H1 (cell line): ENCODE data around the gene ZFYVE16. TPM values are rescaled to one million over a fixed set of nuclear protein-coding genes. Genes with fewer than 3 reads are reported as not detected.

Experiments used
- CTCF ChIA-PET: fragments of 300-600 bp; sonication (Branson Sonifier 250); formaldehyde crosslinking; loops from one replicate; lab custom pipeline; 2021; ENCODE audit not compliant: partially characterized antibody; lab: Charles Lee
- POLR2A ChIA-PET: fragments of 300-600 bp; sonication (Branson Sonifier 250); formaldehyde crosslinking; loops from one replicate; lab custom pipeline; 2021; ENCODE audit warnings: inconsistent platforms; ENCODE audit not compliant: partially characterized antibody; lab: Charles Lee
- DNase-seq, 2 experiments: peaks; one replicate each; pipeline versions ENCODE4 v3.0.0 to v3.0.0-alpha.2; 2010 to 2022; ENCODE audit warnings: low spot score in 2 of 2, low read depth in 1 of 2, mixed read lengths in 1 of 2
- FAIRE-seq: peaks from 2 replicates; lab custom pipeline; 2011; peaks lifted over from hg19 to GRCh38; lab: Jason Lieb, UNC
- H2AFZ ChIP-seq: 2 replicates; pipeline ENCODE4 v1.8.1; 2012; ENCODE audit warnings: low read length, inconsistent platforms
- H2AK5ac ChIP-seq: 2 replicates; pipeline ENCODE4 v1.6.1; 2013; ENCODE audit warnings: low read depth, low read length
- H2BK120ac ChIP-seq: replicated peaks from 2 replicates; pipeline ENCODE3; 2013; ENCODE audit warnings: low read depth, low read length, inconsistent platforms
- H2BK12ac ChIP-seq: 2 replicates; pipeline ENCODE4 v1.6.1; 2013; ENCODE audit warnings: low read depth, low read length
- H2BK15ac ChIP-seq: 2 replicates; pipeline ENCODE4 v1.6.1; 2013; ENCODE audit warnings: low read length
- H2BK20ac ChIP-seq: 2 replicates; pipeline ENCODE4 v1.6.1; 2013; ENCODE audit warnings: low read length
- H2BK5ac ChIP-seq: 2 replicates; pipeline ENCODE4 v1.6.1; 2013; ENCODE audit warnings: low read depth, low read length
- H3K14ac ChIP-seq: 2 replicates; pipeline ENCODE4 v1.6.1; 2013; ENCODE audit warnings: inconsistent platforms; ENCODE audit not compliant: insufficient read length
- H3K18ac ChIP-seq: 2 replicates; pipeline ENCODE4 v1.6.1; 2013; ENCODE audit warnings: low read length; ENCODE audit errors: extremely low read depth
- H3K23ac ChIP-seq: 2 replicates; pipeline ENCODE4 v1.6.1; 2013; ENCODE audit warnings: inconsistent platforms; ENCODE audit not compliant: insufficient read length
- H3K23me2 ChIP-seq: 2 replicates; pipeline ENCODE4 v1.6.1; 2013; ENCODE audit warnings: low read depth, low read length
- H3K27ac ChIP-seq: 2 replicates; pipeline ENCODE4 v1.6.1; 2011; ENCODE audit warnings: low read depth, low read length, inconsistent platforms
- H3K27me3 ChIP-seq, 4 experiments: replicated peaks in 1 of 4; 1 replicate in 1 of 4; 2 replicates in 3 of 4; pipeline versions ENCODE4 v1.6.1 to v1.8.1; 2011 to 2013; ENCODE audit warnings: low read length in 3 of 4, mild to moderate bottlenecking in 3 of 4, inconsistent platforms in 2 of 4, mixed read lengths in 2 of 4, moderate library complexity in 1 of 4; ENCODE audit not compliant: control insufficient read depth in 3 of 4, insufficient read depth in 3 of 4; ENCODE audit errors: extremely low read depth in 1 of 4
- H3K36me3 ChIP-seq, 4 experiments: 2 replicates each; pipeline versions ENCODE4 v1.6.1 to v1.8.1; 2011 to 2013; ENCODE audit warnings: mild to moderate bottlenecking in 4 of 4, low read length in 3 of 4, moderate library complexity in 2 of 4, control low read depth in 1 of 4, inconsistent platforms in 1 of 4; ENCODE audit not compliant: insufficient read depth in 4 of 4, control insufficient read depth in 2 of 4
- H3K4ac ChIP-seq: replicated peaks from 2 replicates; pipeline ENCODE3; 2013; ENCODE audit warnings: low read length, low read depth, mixed read lengths, inconsistent platforms; ENCODE audit not compliant: insufficient read length
- H3K4me1 ChIP-seq, 4 experiments: replicated peaks in 1 of 4; 1 replicate in 1 of 4; 2 replicates in 3 of 4; pipeline versions ENCODE4 v1.6.1 to v1.8.1; 2011 to 2013; ENCODE audit warnings: low read length in 3 of 4, inconsistent platforms in 2 of 4, mixed read lengths in 1 of 4; ENCODE audit not compliant: insufficient read depth in 4 of 4, control insufficient read depth in 3 of 4
- H3K4me2 ChIP-seq, 2 experiments: 2 replicates each; pipeline versions ENCODE4 v1.6.1 to v1.8.1; 2011 to 2013; ENCODE audit warnings: low read depth in 2 of 2, low read length in 2 of 2, control low read depth in 1 of 2, inconsistent platforms in 1 of 2, mild to moderate bottlenecking in 1 of 2; ENCODE audit not compliant: insufficient read depth in 1 of 2
- H3K4me3 ChIP-seq, 4 experiments: fragments of 200-600, 300-600 bp in 1 of 4; sonication (generic), shearing (Covaris generic), sonication (Bioruptor Twin) in 1 of 4; 2 replicates each; pipeline versions ENCODE4 v1.5.1 to v1.8.1; 2011 to 2016; ENCODE audit warnings: low read length in 4 of 4, low read depth in 3 of 4, control low read depth in 2 of 4, inconsistent platforms in 2 of 4, mild to moderate bottlenecking in 2 of 4, mixed read lengths in 1 of 4, moderate library complexity in 1 of 4; ENCODE audit not compliant: insufficient read depth in 2 of 4; ENCODE audit errors: extremely low read depth in 1 of 4
- H3K56ac ChIP-seq: replicated peaks from 2 replicates; pipeline ENCODE3; 2013; ENCODE audit warnings: low read depth, mild to moderate bottlenecking, mixed read lengths, low read length, inconsistent platforms; ENCODE audit not compliant: insufficient read length
- H3K79me1 ChIP-seq: 2 replicates; pipeline ENCODE4 v1.6.1; 2013; ENCODE audit warnings: low read depth, low read length, control low read depth
- H3K79me2 ChIP-seq, 2 experiments: 2 replicates each; pipeline versions ENCODE4 v1.6.1 to v1.8.1; 2012 to 2013; ENCODE audit warnings: low read length in 2 of 2, mild to moderate bottlenecking in 2 of 2, inconsistent platforms in 1 of 2; ENCODE audit not compliant: insufficient read depth in 2 of 2, control insufficient read depth in 1 of 2
- H3K9ac ChIP-seq, 4 experiments: replicated peaks in 1 of 4; 1 replicate in 1 of 4; 2 replicates in 3 of 4; pipeline versions ENCODE4 v1.6.1 to v1.8.1; 2011 to 2013; ENCODE audit warnings: low read depth in 3 of 4, low read length in 3 of 4, control low read depth in 2 of 4, mild to moderate bottlenecking in 2 of 4, moderate library complexity in 2 of 4, inconsistent platforms in 1 of 4; ENCODE audit errors: extremely low read depth in 1 of 4
- H3K9me3 ChIP-seq, 2 experiments: 2 replicates each; pipeline versions ENCODE4 v1.6.1 to v1.8.1; 2012 to 2013; ENCODE audit warnings: mild to moderate bottlenecking in 2 of 2, moderate library complexity in 2 of 2, control low read depth in 1 of 2, inconsistent platforms in 1 of 2, low read depth in 1 of 2, low read length in 1 of 2, mixed read lengths in 1 of 2; ENCODE audit not compliant: insufficient read depth in 2 of 2
- H4K20me1 ChIP-seq, 2 experiments: replicated peaks in 1 of 2; 2 replicates each; pipeline versions ENCODE3 to v1.8.1; 2011 to 2013; ENCODE audit warnings: inconsistent platforms in 2 of 2, low read length in 2 of 2, mild to moderate bottlenecking in 1 of 2; ENCODE audit not compliant: insufficient read depth in 2 of 2, control insufficient read depth in 1 of 2
- H4K5ac ChIP-seq: 2 replicates; pipeline ENCODE4 v1.6.1; 2013; ENCODE audit warnings: low read length, low read depth, mixed read lengths, inconsistent platforms; ENCODE audit not compliant: insufficient read length
- H4K8ac ChIP-seq: 2 replicates; pipeline ENCODE4 v1.8.0; 2013; ENCODE audit warnings: mild to moderate bottlenecking, moderate library complexity, low read length, inconsistent platforms; ENCODE audit not compliant: insufficient read depth; ENCODE audit errors: extremely low read depth
- H4K91ac ChIP-seq: replicated peaks from 2 replicates; pipeline ENCODE3; 2013; ENCODE audit warnings: low read length, mixed read lengths, inconsistent platforms; ENCODE audit not compliant: insufficient read length
- SAP30 ChIP-seq: fragments of 300-600 bp; sonication (generic); IDR thresholded peaks from 2 replicates; pipeline ENCODE4 v1.7.1; 2012; ENCODE audit warnings: low read length, moderate library complexity, mild to moderate bottlenecking, inconsistent platforms; ENCODE audit not compliant: insufficient read depth, insufficient replicate concordance
- WGBS, 2 experiments: shearing (Covaris generic) in 1 of 2; methylation state at CpG; one replicate each; pipeline versions ENCODE4 v1.1.6 to v1.1.7; 2013 to 2015; ENCODE audit warnings: low lambda C conversion rate in 2 of 2, mixed read lengths in 2 of 2, inconsistent platforms in 1 of 2, low coverage in 1 of 2, missing lambda C conversion rate in 1 of 2; ENCODE audit not compliant: insufficient replicate concordance in 2 of 2, insufficient coverage in 1 of 2, insufficient read length in 1 of 2; ENCODE audit errors: extremely low coverage in 1 of 2, missing lambda C conversion rate in 1 of 2; 5-methylcytosine and 5-hydroxymethylcytosine counted together
- polyA plus RNA-seq, 7 experiments: library from polyadenylated mRNA; depleted of rRNA in 3 of 7; stranded (reverse) in 5 of 7; unstranded in 2 of 7; fragments of >200 nt in 5 of 7; fragments of 200-250 nt in 2 of 7; gene quantifications; 1 replicate in 5 of 7; 2 replicates in 1 of 7; 4 replicates in 1 of 7; pipeline versions ENCODE4 v1.2.1 to v1.2.3, GENCODE V29; 2011 to 2013; ENCODE audit warnings: missing spikeins in 2 of 7, mixed read lengths in 2 of 7
- total RNA-seq: library from RNA; stranded (reverse); fragmentation: NEBNext Ultra II Directional; extraction: Animal tissue kit (Norgen Biotek cat#: 25700); gene quantifications from 2 replicates; pipeline ENCODE4 v1.2.1, GENCODE V29; 2021
- TF ChIP-seq, protein P1 (sequence below): IDR thresholded peaks from 2 replicates; pipeline ENCODE4 v1.6.1; 2011; ENCODE audit warnings: low read depth, mild to moderate bottlenecking, low read length; ENCODE audit not compliant: insufficient read depth

Gene ZFYVE16
- total and polyA plus RNA-seq, 2 of the 8 experiments (the other 6 are each of a cell fraction or from before 2014, with no cell fraction given), result 3.6 to 24.2 TPM

DNA sequence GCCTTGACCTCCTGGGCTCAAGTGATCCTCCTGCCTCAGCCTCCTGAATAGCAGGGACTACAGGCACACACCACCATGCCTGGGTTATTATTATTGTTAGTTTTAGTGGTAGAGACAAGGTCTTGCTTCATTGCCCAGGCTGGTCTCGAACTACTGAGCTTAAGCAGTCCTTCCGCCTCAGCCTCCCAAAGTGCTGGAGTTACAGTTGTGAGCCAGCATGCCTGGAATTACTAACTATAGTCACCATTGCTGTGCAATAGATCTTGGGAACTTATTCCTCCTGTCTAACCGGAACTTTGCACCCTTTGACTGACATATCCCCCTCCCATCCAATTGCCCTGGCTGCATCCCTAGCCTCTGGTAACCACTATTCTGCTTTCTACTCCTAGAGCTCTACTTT, 83.4 kb downstream of the ZFYVE16 start:
- Histone ChIP-seq H3K36me3 (no peaks in the 10 kb centered on the region), H4K91ac (peak overlapping the region; percentile 5), H2BK120ac (no peak overlapping the region), H4K20me1 (no peaks in the 10 kb centered on the region), H3K27me3 (no peaks in the 10 kb centered on the region), H2BK15ac (peak overlapping the region; percentile 53), H3K4me2 (no peak overlapping the region), H3K27ac (no peak overlapping the region), H3K79me2 (no peaks in the 10 kb centered on the region), H3K18ac (peak overlapping the region; percentile 54; the same call in 1 of the 2 replicates), H4K8ac (no peak overlapping the region), H2AK5ac (no peak overlapping the region; the same call in 1 of the 2 replicates), H3K4ac (no peak overlapping the region), H3K4me1 (peaks cover 0 to 21% (median 10%) of the 10 kb centered on the region in 4 experiments; a peak in 5 of 7 replicates), H3K23me2 (peaks cover 5% of the 10 kb centered on the region), H2BK20ac (peak overlapping the region; percentile 92; the same call in 1 of the 2 replicates), H2BK5ac (peak overlapping the region; percentile 46; the same call in 1 of the 2 replicates), H3K4me3 (no peak overlapping the region), H3K14ac (no peak overlapping the region), H3K79me1 (no peaks in the 10 kb centered on the region), H3K23ac (no peak overlapping the region), H3K9me3 (no peaks in the 10 kb centered on the region), H3K9ac (no peak overlapping the region; a peak in 1 of 7 replicates), H2BK12ac (peak overlapping the region; percentile 88), H3K56ac (no peak overlapping the region), H2AFZ (no peak overlapping the region), H4K5ac (no peak overlapping the region)
- ChIA-PET CTCF (interaction anchor here (0.7 to 2.2 kb wide), 2 partner anchors 10 to 78 kb away, joined by 3 to 5 read pairs; no protein-coding TSS in a partner anchor), POLR2A (interaction anchor here (0.7 to 1.3 kb wide), 2 partner anchors 12 to 22 kb away, joined by 3 to 5 read pairs; no protein-coding TSS in a partner anchor)
- FAIRE-seq (no peak), DNase-seq (no peak)
- WGBS, 2 experiments, result 95% methylated on average over 3 of the region's 3 CpGs; no CpG with 5 or more reads in 1 of the 2 experiments
- no peak for TF ChIP-seq SAP30
- TF ChIP-seq, protein P1, sequence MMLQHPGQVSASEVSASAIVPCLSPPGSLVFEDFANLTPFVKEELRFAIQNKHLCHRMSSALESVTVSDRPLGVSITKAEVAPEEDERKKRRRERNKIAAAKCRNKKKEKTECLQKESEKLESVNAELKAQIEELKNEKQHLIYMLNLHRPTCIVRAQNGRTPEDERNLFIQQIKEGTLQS, result no peak
